ENCODE measurements around the gene KLK10. TPM values are rescaled to one million over a fixed set of nuclear protein-coding genes. Genes with fewer than 3 reads are reported as not detected.

Gene KLK10
- polyA plus RNA-seq, 1 donor (not counting 4 experiments of a cell fraction or from before 2014, with no cell fraction given), result 56.3 TPM

GRCh38 chr19:51006406-51006805 is 13.1 kb downstream of the KLK10 start:
- Histone ChIP-seq H3K4me2 (ENCODE audit: control insufficient read depth, extremely low read depth, insufficient read depth, low read depth, low read length) (no peak overlapping the region), H3K36me3 (ENCODE audit: control insufficient read depth in 2 of 2, extremely low read depth in 1 of 2, insufficient read depth in 2 of 2, low read length in 2 of 2) (no peaks in the 10 kb centered on the region), H3K9me3 (ENCODE audit: control insufficient read depth, low read depth, low read length) (no peaks in the 10 kb centered on the region), H4K20me1 (ENCODE audit: control insufficient read depth, extremely low read depth, insufficient read depth, low read length) (no peaks in the 10 kb centered on the region), H3K4me1 (ENCODE audit: control insufficient read depth, extremely low read depth, insufficient read depth, low read length) (peaks cover 43% of the 10 kb centered on the region), H3K79me2 (ENCODE audit: control insufficient read depth, insufficient read depth, low read length) (no peaks in the 10 kb centered on the region), H3K9me1 (ENCODE audit: control insufficient read depth, extremely low read depth, insufficient read depth, low read length) (no peaks in the 10 kb centered on the region), H3K27me3 (ENCODE audit: control insufficient read depth, extremely low read depth, insufficient read depth, low read length) (no peaks in the 10 kb centered on the region), H2AFZ (ENCODE audit: control insufficient read depth, low read length) (no peak overlapping the region), H3K27ac (ENCODE audit: control insufficient read depth, insufficient read depth, low read length) (no peak overlapping the region), H3K9ac (ENCODE audit: control insufficient read depth, extremely low read depth, insufficient read depth, low read length) (no peak overlapping the region), H3K4me3 (ENCODE audit: control insufficient read depth in 2 of 3, extremely low read depth in 1 of 3, insufficient read depth in 2 of 3, low read depth in 1 of 3, low read length in 3 of 3) (no peak overlapping the region)
- TF ChIP-seq EZH2 (IDR thresholded peaks at IDR 0.05; ENCODE audit: low read length), result no peak
- TF ChIP-seq, protein P1, sequence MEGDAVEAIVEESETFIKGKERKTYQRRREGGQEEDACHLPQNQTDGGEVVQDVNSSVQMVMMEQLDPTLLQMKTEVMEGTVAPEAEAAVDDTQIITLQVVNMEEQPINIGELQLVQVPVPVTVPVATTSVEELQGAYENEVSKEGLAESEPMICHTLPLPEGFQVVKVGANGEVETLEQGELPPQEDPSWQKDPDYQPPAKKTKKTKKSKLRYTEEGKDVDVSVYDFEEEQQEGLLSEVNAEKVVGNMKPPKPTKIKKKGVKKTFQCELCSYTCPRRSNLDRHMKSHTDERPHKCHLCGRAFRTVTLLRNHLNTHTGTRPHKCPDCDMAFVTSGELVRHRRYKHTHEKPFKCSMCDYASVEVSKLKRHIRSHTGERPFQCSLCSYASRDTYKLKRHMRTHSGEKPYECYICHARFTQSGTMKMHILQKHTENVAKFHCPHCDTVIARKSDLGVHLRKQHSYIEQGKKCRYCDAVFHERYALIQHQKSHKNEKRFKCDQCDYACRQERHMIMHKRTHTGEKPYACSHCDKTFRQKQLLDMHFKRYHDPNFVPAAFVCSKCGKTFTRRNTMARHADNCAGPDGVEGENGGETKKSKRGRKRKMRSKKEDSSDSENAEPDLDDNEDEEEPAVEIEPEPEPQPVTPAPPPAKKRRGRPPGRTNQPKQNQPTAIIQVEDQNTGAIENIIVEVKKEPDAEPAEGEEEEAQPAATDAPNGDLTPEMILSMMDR (optimal IDR thresholded peaks at IDR 0.05 in 1 of 3, IDR thresholded peaks at IDR 0.05 in 1 of 3, conservative IDR thresholded peaks at IDR 0.05 in 1 of 3; ENCODE audit: extremely low read depth in 1 of 3, insufficient read depth in 2 of 3, low read length in 3 of 3), result no peak
- DNase-seq (ENCODE audit: low read depth, low spot score) (no peak), FAIRE-seq (no peak)
- dilution Hi-C loops (cut with MboI; ENCODE audit: extremely low pct_ligation_motif_present, low sequenced_read_pairs), result no loop called here

- peaks cover 44% of the 10 kb centered on the region for H3K4me1 ChIP-seq (ENCODE audit: control insufficient read depth, extremely low read depth, insufficient read depth, low read length)
- no peak overlapping the region for H2AFZ ChIP-seq (ENCODE audit: control insufficient read depth, low read length)
- H4K20me1 ChIP-seq (ENCODE audit: control insufficient read depth, extremely low read depth, insufficient read depth, low read length), result no peaks in the 10 kb centered on the region
- H3K27ac ChIP-seq (ENCODE audit: control insufficient read depth, insufficient read depth, low read length), result no peak overlapping the region
- dilution Hi-C loops (cut with MboI; ENCODE audit: extremely low pct_ligation_motif_present, low sequenced_read_pairs), result no loop called here
- H3K4me3 ChIP-seq (ENCODE audit: control insufficient read depth in 2 of 3, extremely low read depth in 1 of 3, insufficient read depth in 2 of 3, low read depth in 1 of 3, low read length in 3 of 3), result no peak overlapping the region
- no peaks in the 10 kb centered on the region for H3K9me1 ChIP-seq (ENCODE audit: control insufficient read depth, extremely low read depth, insufficient read depth, low read length)
- H3K79me2 ChIP-seq (ENCODE audit: control insufficient read depth, insufficient read depth, low read length), result peaks cover 7% of the 10 kb centered on the region
- H3K9me3 ChIP-seq (ENCODE audit: control insufficient read depth, low read depth, low read length), result no peaks in the 10 kb centered on the region
- TF ChIP-seq, protein P1 (optimal IDR thresholded peaks at IDR 0.05 in 1 of 3, IDR thresholded peaks at IDR 0.05 in 1 of 3, conservative IDR thresholded peaks at IDR 0.05 in 1 of 3; ENCODE audit: extremely low read depth in 1 of 3, insufficient read depth in 2 of 3, low read length in 3 of 3), result no peak
- no peak for TF ChIP-seq EZH2 (IDR thresholded peaks at IDR 0.05; ENCODE audit: low read length)
- H3K4me2 ChIP-seq (ENCODE audit: control insufficient read depth, extremely low read depth, insufficient read depth, low read depth, low read length), result no peak overlapping the region
- H3K36me3 ChIP-seq (ENCODE audit: control insufficient read depth in 2 of 2, extremely low read depth in 1 of 2, insufficient read depth in 2 of 2, low read length in 2 of 2), result no peaks in the 10 kb centered on the region
- DNase-seq (ENCODE audit: low read depth, low spot score), result no peak
- no peak overlapping the region for H3K9ac ChIP-seq (ENCODE audit: control insufficient read depth, extremely low read depth, insufficient read depth, low read length)
- FAIRE-seq, result no peak
- no peaks in the 10 kb centered on the region for H3K27me3 ChIP-seq (ENCODE audit: control insufficient read depth, extremely low read depth, insufficient read depth, low read length)
These were observed 14.3 kb downstream of the KLK10 start for GRCh38 chr19:51005248-51005647.
